Inferior parietal cortex (tissue), 1 donor: ENCODE measurements around the gene ZDHHC5.
A peak's percentile ranks its signal among the peaks of the same experiment; 100 is the strongest.

Experiments used
- DNase-seq: peaks from one replicate; pipeline ENCODE4 v3.0.0-alpha.2; 2016; ENCODE audit errors: extremely low spot score

Gene ZDHHC5

GRCh38 chr11:57729479-57729878 is 61.6 kb downstream of the ZDHHC5 start:
- DNase-seq: no peak

- no peak for DNase-seq
Observed at GRCh38 chr11:57732661-57733060, 64.7 kb downstream of the ZDHHC5 start.

GRCh38 chr11:57735619-57736298 is 67.8 kb downstream of the ZDHHC5 start:
- DNase-seq: no peak

DNA sequence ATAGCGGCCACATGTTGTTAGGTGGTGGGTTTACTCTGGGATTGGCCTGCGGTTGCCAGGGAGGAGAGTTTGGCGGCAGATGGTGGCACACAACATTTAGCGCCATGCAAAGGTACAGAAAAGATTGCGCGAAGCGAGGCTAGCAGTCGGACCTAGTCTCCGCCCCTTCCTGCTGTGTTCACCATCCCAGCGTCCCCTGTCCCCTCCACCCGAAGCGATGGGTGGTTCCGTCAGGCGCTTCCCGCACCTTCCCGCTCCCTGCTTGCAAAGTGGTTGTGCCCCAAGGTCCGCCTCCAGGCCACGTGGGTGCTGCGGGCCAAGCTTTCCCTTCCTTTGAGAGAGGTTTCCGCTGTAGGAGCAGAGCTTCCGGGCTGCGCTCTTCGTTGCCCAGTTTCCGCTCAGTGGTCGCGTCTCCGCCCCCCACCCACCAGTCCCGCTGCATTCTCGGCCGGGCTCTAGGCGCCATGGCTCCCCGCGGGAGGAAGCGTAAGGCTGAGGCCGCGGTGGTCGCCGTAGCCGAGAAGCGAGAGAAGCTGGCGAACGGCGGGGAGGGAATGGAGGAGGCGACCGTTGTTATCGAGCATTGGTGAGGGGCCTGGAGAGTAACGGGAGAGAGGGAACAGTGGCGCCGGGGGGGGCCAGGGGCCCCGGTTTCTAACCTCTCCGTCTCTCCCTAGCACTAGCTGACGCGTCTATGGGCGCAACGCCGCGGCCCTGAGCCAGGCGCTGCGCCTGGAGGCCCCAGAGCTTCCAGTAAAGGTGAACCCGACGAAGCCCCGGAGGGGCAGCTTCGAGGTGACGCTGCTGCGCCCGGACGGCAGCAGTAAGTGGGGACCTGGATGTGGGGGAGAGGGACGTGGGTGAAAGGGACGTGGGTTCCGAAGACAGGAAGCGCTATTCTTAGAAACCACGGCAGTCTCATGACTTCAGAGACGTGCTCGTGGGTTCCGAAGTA is 73.5 kb downstream of the ZDHHC5 start, which contains the start of gene SELENOH:
Gene SELENOH, plus strand, starts transcription at position 360 of the 955 bp plus-strand sequence. Its CDS starts 105 bp downstream, at position 465.
- DNase-seq: peak; percentile 94

GRCh38 chr11:57742087-57742452 is 74.2 kb downstream of the ZDHHC5 start:
- DNase-seq: no peak

DNA sequence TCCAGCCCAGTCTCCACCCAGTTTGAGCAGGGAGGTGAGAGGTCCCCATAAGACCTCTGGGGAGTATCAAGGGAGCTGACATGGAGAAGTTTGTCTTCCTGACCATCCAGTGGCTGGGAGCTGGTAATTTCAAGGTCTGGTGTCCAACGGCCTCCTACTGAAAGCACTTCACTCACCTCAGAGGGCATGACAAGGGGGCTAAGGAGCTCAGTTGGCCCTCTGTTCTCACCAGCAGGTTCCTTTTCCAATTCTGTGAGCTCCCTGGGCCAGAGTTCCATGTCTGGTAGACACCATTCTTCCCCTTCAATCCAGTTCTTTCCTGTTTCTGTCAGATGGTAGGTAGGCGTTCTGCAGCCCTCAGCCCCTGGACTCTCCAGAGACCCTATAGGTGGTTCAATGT is 76.4 kb downstream of the ZDHHC5 start:
- no peak for DNase-seq

DNA sequence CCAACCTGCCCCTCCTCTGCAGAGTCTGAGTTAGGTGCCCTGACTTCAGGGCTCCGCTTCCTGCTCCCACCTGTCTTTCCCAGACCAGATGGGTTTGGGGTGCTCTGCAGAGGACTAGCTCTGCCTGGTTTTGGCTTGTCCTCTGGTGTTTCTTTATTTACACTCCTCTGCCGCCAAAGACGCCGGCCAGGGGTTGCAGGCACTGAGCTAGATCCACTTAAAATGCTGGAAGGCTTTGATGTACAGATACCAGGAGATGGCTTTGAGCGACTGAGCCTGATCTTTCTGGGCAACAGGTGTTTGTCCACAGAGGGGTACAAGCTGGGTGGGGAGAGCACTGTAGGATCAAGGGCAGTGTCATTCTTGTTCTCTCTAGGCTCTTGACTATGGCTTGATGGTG is 77.3 kb downstream of the ZDHHC5 start:
- no peak for DNase-seq

GRCh38 chr11:57746920-57747319 is 79.0 kb downstream of the ZDHHC5 start:
- no peak for DNase-seq
